ENCODE results near the gene BRICD5. TPM values are rescaled to one million over a fixed set of nuclear protein-coding genes. Genes with fewer than 3 reads are reported as not detected.

The BRICD5 gene
- total and polyA plus RNA-seq, 5 donors from 2014 or later = 0.08 to 10.9 (median 0.33) TPM; not detected in 2

- H3K4me3 ChIP-seq (ENCODE audit: low read depth, low read length) = peak overlapping the region; percentile 74
- DNase-seq (peak in 1 of 3 donors; percentile 42), ATAC-seq (ENCODE audit: low read depth in 2 of 2) (peak in 1 of 2 donors; percentile 2)
- H3K9me3 ChIP-seq (ENCODE audit: control insufficient read depth in 2 of 2, low read length in 2 of 2) = no peaks in the 10 kb centered on the region
- Mint-ChIP-seq H3K9me3 (peaks cover 0 to 2% (median 0%) of the 10 kb centered on the region in 7 donors), H3K27ac (peak overlapping the region; percentile 26 to 82 (median 69)), H3K27me3 (no peaks in the 10 kb centered on the region), H3K36me3 (peaks cover 4% of the 10 kb centered on the region), H3K4me1 (peaks cover 0 to 34% (median 6%) of the 10 kb centered on the region in 4 donors), H3K4me3 (peak overlapping the region; percentile 82 to 98 (median 91))
- H3K36me3 ChIP-seq (ENCODE audit: control insufficient read depth, insufficient read depth, low read length) = peaks cover 22% of the 10 kb centered on the region
- H3K27ac ChIP-seq (ENCODE audit: insufficient read depth, low read length, poor library complexity, severe bottlenecking) = peak overlapping the region; percentile 72
- H3K4me1 ChIP-seq (ENCODE audit: control insufficient read depth, insufficient read depth, low read length, poor library complexity, severe bottlenecking) = peaks cover 22% of the 10 kb centered on the region
- H3K27me3 ChIP-seq (ENCODE audit: control insufficient read depth, insufficient read depth, low read length) = no peaks in the 10 kb centered on the region
Observed at GRCh38 chr16:2223942-2224486, 13.4 kb upstream of the BRICD5 start.

DNA sequence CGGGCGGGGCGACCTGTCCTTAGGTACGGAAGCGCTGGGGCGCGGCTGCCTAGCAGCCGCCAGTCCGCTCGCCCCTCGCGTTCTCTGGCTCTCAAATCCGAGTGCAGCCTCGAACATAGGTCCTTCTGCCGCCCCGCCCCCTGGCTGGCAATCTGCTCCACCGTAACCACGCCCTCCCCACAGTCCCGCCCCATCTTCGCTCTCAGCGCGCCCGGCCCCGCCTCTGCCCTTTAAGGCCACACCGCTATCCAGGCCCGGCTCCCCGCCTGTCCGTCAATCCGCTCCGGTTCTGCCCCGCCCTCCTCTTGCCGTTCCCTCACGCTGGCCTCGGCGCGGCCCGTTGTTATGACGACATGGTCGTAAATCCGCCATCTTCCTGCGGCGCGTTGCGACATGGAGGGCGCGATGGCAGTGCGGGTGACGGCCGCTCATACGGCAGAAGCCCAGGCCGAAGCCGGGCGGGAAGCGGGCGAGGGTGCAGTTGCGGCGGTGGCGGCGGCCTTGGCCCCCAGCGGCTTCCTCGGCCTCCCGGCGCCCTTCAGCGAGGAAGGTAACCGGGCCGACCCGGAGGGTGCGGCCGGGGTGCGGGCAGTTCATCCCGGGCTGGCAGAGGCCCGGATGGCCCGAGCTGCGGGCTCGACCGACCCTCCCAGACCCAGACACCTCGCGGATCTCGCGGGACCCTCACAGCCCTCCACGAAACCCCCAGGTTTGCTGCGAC lies 12.7 kb upstream of the BRICD5 start, which contains the start of gene E4F1:
TSS of gene E4F1 (plus strand) at position 371 of the 721 bp plus-strand sequence. CDS start at position 394, 23 bp downstream.
- Mint-ChIP-seq H3K4me1 (peaks cover 0 to 34% (median 6%) of the 10 kb centered on the region in 4 donors), H3K4me3 (peak within 1 kb of the TSS; percentile 89 to 98 (median 91)), H3K36me3 (peaks cover 4% of the 10 kb centered on the region), H3K9me3 (peaks cover 0 to 2% (median 0%) of the 10 kb centered on the region in 7 donors), H3K27me3 (no peaks in the 10 kb centered on the region), H3K27ac (peak within 1 kb of the TSS; percentile 75 to 93 (median 82))
- Histone ChIP-seq H3K27me3 (ENCODE audit: control insufficient read depth, insufficient read depth, low read length) (no peaks in the 10 kb centered on the region), H3K36me3 (ENCODE audit: control insufficient read depth, insufficient read depth, low read length) (peaks cover 17% of the 10 kb centered on the region), H3K4me1 (ENCODE audit: control insufficient read depth, insufficient read depth, low read length, poor library complexity, severe bottlenecking) (peaks cover 22% of the 10 kb centered on the region), H3K9me3 (ENCODE audit: control insufficient read depth in 2 of 2, low read length in 2 of 2) (no peaks in the 10 kb centered on the region), H3K27ac (ENCODE audit: insufficient read depth, low read length, poor library complexity, severe bottlenecking) (peak within 1 kb of the TSS; percentile 72), H3K4me3 (ENCODE audit: low read depth, low read length) (peak within 1 kb of the TSS; percentile 74)
- DNase-seq = peak; percentile 98 to 100 (median 98)
- ATAC-seq (ENCODE audit: low read depth in 2 of 2) = peak; percentile 98

DNA sequence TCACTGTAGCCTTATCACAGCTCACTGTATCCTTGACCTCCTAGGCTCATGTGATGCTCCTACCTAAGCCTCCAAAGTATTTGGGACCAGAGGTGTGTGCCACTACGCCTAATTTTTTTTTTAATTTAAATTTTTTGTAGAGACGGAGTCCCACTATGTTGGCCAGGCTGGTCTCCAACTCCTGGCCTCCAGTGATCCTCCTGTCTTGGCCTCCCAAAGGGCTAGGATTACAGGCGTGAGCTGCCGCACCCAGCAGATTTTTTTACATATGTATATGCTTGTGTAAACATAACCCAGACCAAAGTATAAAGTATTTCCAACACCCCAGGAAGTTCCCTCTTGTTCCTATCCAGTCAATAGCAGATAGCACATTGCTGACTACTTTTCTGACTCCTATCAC lies 5.7 kb upstream of the BRICD5 start:
- H3K9me3 ChIP-seq (ENCODE audit: control insufficient read depth in 2 of 2, low read length in 2 of 2) = no peaks in the 10 kb centered on the region
- DNase-seq (no peak), ATAC-seq (ENCODE audit: low read depth in 2 of 2) (no peak)
- Mint-ChIP-seq H3K9me3 (no peaks in the 10 kb centered on the region), H3K4me1 (peaks cover 0 to 20% (median 9%) of the 10 kb centered on the region in 4 donors), H3K27ac (peak overlapping the region in 1 of 3 donors; percentile 44), H3K36me3 (no peaks in the 10 kb centered on the region), H3K27me3 (no peaks in the 10 kb centered on the region), H3K4me3 (peak overlapping the region; percentile 31 to 88 (median 78))
- no peak overlapping the region for H3K4me3 ChIP-seq (ENCODE audit: low read depth, low read length)
- peaks cover 18% of the 10 kb centered on the region for H3K4me1 ChIP-seq (ENCODE audit: control insufficient read depth, insufficient read depth, low read length, poor library complexity, severe bottlenecking)
- H3K36me3 ChIP-seq (ENCODE audit: control insufficient read depth, insufficient read depth, low read length) = no peaks in the 10 kb centered on the region
- H3K27me3 ChIP-seq (ENCODE audit: control insufficient read depth, insufficient read depth, low read length) = no peaks in the 10 kb centered on the region
- H3K27ac ChIP-seq (ENCODE audit: insufficient read depth, low read length, poor library complexity, severe bottlenecking) = no peak overlapping the region

GRCh38 chr16:2214719-2214968 lies 4.0 kb upstream of the BRICD5 start, which contains the start of gene PGP:
Gene PGP, minus strand, starts transcription at chr16:2214840. Its CDS starts 63 bp downstream, at chr16:2214777.
- Histone ChIP-seq H3K4me1 (ENCODE audit: control insufficient read depth, insufficient read depth, low read length, poor library complexity, severe bottlenecking) (peaks cover 18% of the 10 kb centered on the region), H3K27ac (ENCODE audit: insufficient read depth, low read length, poor library complexity, severe bottlenecking) (peak within 1 kb of the TSS; percentile 85), H3K27me3 (ENCODE audit: control insufficient read depth, insufficient read depth, low read length) (no peaks in the 10 kb centered on the region), H3K4me3 (ENCODE audit: low read depth, low read length) (peak within 1 kb of the TSS; percentile 81), H3K36me3 (ENCODE audit: control insufficient read depth, insufficient read depth, low read length) (no peaks in the 10 kb centered on the region), H3K9me3 (ENCODE audit: control insufficient read depth in 2 of 2, low read length in 2 of 2) (no peaks in the 10 kb centered on the region)
- peak within 1 kb of the TSS; percentile 44 to 93 (median 60) for H3K27ac Mint-ChIP-seq
- peak; percentile 95 to 96 for ATAC-seq (ENCODE audit: low read depth in 2 of 2)
- no peaks in the 10 kb centered on the region for H3K9me3 Mint-ChIP-seq
- no peak for DNase-seq
- H3K27me3 Mint-ChIP-seq = no peaks in the 10 kb centered on the region
- peak within 1 kb of the TSS; percentile 88 to 90 (median 88) for H3K4me3 Mint-ChIP-seq
- H3K4me1 Mint-ChIP-seq = peaks cover 0 to 20% (median 9%) of the 10 kb centered on the region in 4 donors
- H3K36me3 Mint-ChIP-seq = no peaks in the 10 kb centered on the region

DNA sequence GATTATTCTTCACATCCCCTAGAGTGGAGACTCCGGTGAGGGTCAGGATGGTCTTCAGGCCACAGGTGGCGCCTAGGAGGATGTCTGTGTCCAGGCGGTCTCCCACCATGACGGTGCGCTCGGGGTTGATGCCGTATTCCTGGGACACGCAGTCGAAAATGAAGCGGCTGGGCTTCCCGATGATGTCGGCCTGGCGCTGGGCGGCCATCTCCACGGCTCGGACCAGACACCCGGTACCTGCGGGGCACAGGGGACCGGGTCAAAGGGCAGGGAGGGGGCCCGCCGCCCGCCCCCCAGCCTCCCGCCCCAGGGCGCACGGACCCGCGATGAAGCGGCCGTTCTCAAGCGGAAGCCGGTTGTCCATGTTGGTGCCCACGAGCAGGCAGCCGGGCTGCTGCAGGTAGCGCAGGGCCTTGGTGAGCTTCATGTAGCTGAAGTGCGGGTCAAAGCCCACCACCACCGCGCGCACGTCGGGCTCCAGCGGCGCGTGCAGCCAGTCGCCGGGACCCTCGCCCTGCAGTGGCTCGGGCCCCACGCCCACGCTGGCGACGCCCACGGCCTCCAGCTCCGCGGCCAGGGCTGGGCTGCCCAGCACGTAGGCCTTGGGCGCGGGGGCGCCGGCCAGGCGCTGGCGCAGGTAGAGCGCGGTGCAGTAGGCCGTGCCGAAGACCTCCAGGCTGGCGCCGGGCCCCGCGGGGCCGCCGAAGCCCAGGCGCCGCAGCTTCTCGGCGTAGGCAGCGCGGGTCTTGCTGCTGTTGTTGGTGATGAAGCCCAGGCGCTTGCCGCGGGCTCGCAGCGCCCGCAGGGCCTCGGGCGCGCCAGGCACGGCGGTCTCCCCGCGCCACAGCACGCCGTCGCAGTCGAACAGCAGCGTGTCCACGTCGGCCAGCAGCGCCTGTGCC lies 3.4 kb upstream of the BRICD5 start:
- Mint-ChIP-seq H3K9me3 (no peaks in the 10 kb centered on the region), H3K4me1 (peaks cover 0 to 20% (median 9%) of the 10 kb centered on the region in 4 donors)

GRCh38 chr16:2212362-2213324 lies 2.0 kb upstream of the BRICD5 start:
- Histone ChIP-seq H3K4me1 (ENCODE audit: control insufficient read depth, insufficient read depth, low read length, poor library complexity, severe bottlenecking) (peaks cover 18% of the 10 kb centered on the region), H3K4me3 (ENCODE audit: low read depth, low read length) (no peak overlapping the region), H3K27ac (ENCODE audit: insufficient read depth, low read length, poor library complexity, severe bottlenecking) (no peak overlapping the region), H3K9me3 (ENCODE audit: control insufficient read depth in 2 of 2, low read length in 2 of 2) (no peaks in the 10 kb centered on the region), H3K36me3 (ENCODE audit: control insufficient read depth, insufficient read depth, low read length) (peaks cover 8% of the 10 kb centered on the region), H3K27me3 (ENCODE audit: control insufficient read depth, insufficient read depth, low read length) (no peaks in the 10 kb centered on the region)
- Mint-ChIP-seq H3K4me1 (peaks cover 0 to 23% (median 9%) of the 10 kb centered on the region in 4 donors), H3K36me3 (no peaks in the 10 kb centered on the region), H3K27ac (peak overlapping the region in 1 of 3 donors; percentile 29), H3K4me3 (peak overlapping the region; percentile 83 to 89 (median 86)), H3K27me3 (no peaks in the 10 kb centered on the region), H3K9me3 (peaks cover 0 to 1% (median 0%) of the 10 kb centered on the region in 7 donors)
- DNase-seq = no peak
- ATAC-seq (ENCODE audit: low read depth in 2 of 2) = no peak

More for the DNA sequence above, 3.4 kb upstream of the BRICD5 start:
- H3K4me3 Mint-ChIP-seq = peak overlapping the region; percentile 83 to 89 (median 86)
- no peaks in the 10 kb centered on the region for H3K9me3 ChIP-seq (ENCODE audit: control insufficient read depth in 2 of 2, low read length in 2 of 2)
- peaks cover 18% of the 10 kb centered on the region for H3K4me1 ChIP-seq (ENCODE audit: control insufficient read depth, insufficient read depth, low read length, poor library complexity, severe bottlenecking)
- H3K36me3 Mint-ChIP-seq = no peaks in the 10 kb centered on the region
- DNase-seq (peak in 1 of 3 donors; percentile 28), ATAC-seq (ENCODE audit: low read depth in 2 of 2) (no peak)
- peak overlapping the region; percentile 56 for H3K4me3 ChIP-seq (ENCODE audit: low read depth, low read length)
- peak overlapping the region; percentile 41 for H3K27ac ChIP-seq (ENCODE audit: insufficient read depth, low read length, poor library complexity, severe bottlenecking)
- no peaks in the 10 kb centered on the region for H3K27me3 Mint-ChIP-seq
- H3K27ac Mint-ChIP-seq = peak overlapping the region in 1 of 3 donors; percentile 9
- no peaks in the 10 kb centered on the region for H3K27me3 ChIP-seq (ENCODE audit: control insufficient read depth, insufficient read depth, low read length)
- peaks cover 1% of the 10 kb centered on the region for H3K36me3 ChIP-seq (ENCODE audit: control insufficient read depth, insufficient read depth, low read length)
